Measurements from ENCODE around the gene PHLDB1. TPM values are rescaled to one million over a fixed set of nuclear protein-coding genes. Genes with fewer than 3 reads are reported as not detected.
A peak's percentile ranks its signal among the peaks of the same experiment; 100 is the strongest.

Gene PHLDB1
- polyA plus RNA-seq, 3 donors = 0.17 TPM; not detected in 2

DNA sequence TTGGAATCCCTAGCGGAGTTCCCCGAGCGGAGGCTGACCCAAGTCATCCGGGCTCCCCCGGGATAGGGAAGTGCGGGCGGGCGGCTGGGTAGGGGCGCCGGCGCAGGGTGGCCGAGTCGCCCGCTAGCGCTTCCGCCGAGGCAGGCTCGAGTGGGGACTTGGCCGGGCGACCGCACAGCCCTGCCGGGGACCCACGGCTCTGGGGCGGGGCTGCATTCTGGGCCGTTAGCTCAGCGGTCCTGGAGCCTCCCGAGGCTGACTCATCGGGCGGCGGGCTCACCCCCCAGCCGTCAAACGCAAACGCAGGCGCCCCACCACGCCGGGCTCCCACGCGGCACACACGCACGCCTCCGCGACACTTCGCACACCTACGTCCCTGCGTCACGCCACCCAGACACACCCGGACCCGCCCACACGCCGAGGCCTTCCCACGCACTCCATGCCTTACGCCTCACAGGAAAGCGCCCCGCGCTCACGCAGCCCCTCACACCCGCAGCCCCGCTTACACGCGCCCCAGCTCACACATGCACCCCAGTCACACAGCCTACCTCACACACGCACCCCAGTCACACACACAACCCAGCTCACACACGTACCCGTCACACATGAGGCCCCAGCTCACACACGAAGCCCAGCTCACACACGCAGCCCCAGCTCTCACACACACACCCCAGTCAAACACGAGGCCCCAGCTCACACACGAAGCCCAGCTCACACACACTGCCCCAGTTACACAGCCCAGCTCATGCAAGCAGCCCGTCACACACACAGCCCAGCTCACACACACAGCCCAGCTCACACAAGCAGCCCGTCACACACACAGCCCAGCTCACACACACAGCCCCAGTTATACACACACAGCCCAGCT, 1.2 kb downstream of the PHLDB1 start:
- Mint-ChIP-seq H3K9me3 (peaks cover 0 to 17% (median 12%) of the 10 kb centered on the region in 7 donors), H3K4me3 (peak overlapping the region; percentile 63 to 93), H3K4me1 (peaks cover 39% of the 10 kb centered on the region), H3K27ac (peak overlapping the region in 6 of 7 donors; percentile 4 to 92 (median 46)), H3K36me3 (peaks cover 9 to 14% of the 10 kb centered on the region in 2 donors), H3K27me3 (ENCODE audit: low read depth in 3 of 3) (peaks cover 64 to 82% (median 71%) of the 10 kb centered on the region in 3 donors)
- Histone ChIP-seq H3K4me3 (replicated peaks in 1 of 3; ENCODE audit: low read depth in 2 of 3, low read length in 3 of 3) (peak overlapping the region; percentile 28 to 72 (median 36)), H3K27ac (ENCODE audit: low read depth in 1 of 2, low read length in 2 of 2) (peak overlapping the region in 1 of 2 donors; percentile 38), H4K20me1 (ENCODE audit: insufficient read depth, low read length) (no peaks in the 10 kb centered on the region), H3K36me3 (replicated peaks in 1 of 2; ENCODE audit: control insufficient read depth in 1 of 2, insufficient read depth in 2 of 2, low read length in 2 of 2) (no peaks in the 10 kb centered on the region), H3K9me3 (replicated peaks in 1 of 2; ENCODE audit: control insufficient read depth in 1 of 2, insufficient read depth in 1 of 2, low read length in 2 of 2) (peaks cover 0 to 12% of the 10 kb centered on the region in 2 donors), H2AFZ (ENCODE audit: insufficient read depth, low read depth, low read length, poor library complexity, severe bottlenecking) (peak overlapping the region; percentile 68), H3K79me2 (ENCODE audit: insufficient read depth, low read length) (no peaks in the 10 kb centered on the region), H3K9ac (ENCODE audit: insufficient read depth, low read length, poor library complexity, severe bottlenecking) (peak overlapping the region; percentile 71), H3K4me2 (replicated peaks; ENCODE audit: extremely low read depth, low read length, poor library complexity, severe bottlenecking) (peak overlapping the region; percentile 81), H3K27me3 (ENCODE audit: control insufficient read depth in 2 of 2, insufficient read depth in 2 of 2, low read length in 2 of 2) (peaks cover 57 to 85% of the 10 kb centered on the region in 2 donors), H3K4me1 (ENCODE audit: control insufficient read depth in 1 of 2, insufficient read depth in 2 of 2, low read length in 2 of 2) (peaks cover 35% of the 10 kb centered on the region in 2 donors)
- TF ChIP-seq, protein P1, sequence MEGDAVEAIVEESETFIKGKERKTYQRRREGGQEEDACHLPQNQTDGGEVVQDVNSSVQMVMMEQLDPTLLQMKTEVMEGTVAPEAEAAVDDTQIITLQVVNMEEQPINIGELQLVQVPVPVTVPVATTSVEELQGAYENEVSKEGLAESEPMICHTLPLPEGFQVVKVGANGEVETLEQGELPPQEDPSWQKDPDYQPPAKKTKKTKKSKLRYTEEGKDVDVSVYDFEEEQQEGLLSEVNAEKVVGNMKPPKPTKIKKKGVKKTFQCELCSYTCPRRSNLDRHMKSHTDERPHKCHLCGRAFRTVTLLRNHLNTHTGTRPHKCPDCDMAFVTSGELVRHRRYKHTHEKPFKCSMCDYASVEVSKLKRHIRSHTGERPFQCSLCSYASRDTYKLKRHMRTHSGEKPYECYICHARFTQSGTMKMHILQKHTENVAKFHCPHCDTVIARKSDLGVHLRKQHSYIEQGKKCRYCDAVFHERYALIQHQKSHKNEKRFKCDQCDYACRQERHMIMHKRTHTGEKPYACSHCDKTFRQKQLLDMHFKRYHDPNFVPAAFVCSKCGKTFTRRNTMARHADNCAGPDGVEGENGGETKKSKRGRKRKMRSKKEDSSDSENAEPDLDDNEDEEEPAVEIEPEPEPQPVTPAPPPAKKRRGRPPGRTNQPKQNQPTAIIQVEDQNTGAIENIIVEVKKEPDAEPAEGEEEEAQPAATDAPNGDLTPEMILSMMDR (IDR thresholded peaks at IDR 0.05) = no peak
- WGBS (ENCODE audit: insufficient coverage) = 15% methylated on average over 69 of the region's 69 CpGs
- DNase-seq = peak; percentile 85 to 95 (median 86)
- intact Hi-C loops (cut with micrococcal nuclease) = no loop called here

DNA sequence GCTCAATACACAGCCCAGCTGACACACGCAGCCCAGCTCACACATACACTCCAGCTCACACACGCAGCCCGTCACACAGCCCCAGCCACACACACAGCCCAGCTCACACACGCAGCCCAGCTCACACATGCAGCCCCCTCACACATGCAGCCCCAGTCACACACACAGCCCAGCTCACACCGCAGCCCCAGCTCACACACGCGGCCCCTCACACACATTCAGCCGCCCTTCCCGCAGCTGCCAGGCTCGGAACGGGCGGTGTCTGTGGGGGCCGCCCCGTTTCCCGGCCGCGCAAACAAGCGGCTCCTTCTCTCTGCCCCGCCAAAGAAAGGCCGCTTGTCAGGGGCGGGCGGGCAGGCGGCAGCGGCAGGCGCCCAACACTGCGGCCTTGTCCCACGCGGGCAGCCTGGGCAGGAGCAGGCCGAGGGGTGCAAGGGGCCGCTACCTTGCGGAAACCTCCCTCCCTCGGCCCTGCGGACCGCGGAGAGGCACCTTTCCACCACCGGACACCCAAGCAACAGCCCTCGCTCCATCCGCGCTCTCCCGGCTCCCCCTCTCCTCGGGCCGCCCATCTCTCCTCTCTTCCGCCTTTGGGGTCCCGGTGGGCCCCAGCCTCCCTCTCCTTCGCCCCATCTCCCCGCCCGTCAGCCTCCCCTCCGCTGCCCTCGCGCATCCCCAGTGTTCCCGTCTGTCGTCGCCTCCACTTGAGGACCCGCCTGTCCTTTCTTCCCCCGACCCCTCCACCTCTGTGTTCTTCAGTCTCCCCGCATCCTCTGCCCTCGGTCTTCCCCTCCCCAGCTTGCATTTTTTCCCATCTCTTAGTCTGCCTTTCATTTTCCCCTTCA, 2.2 kb downstream of the PHLDB1 start:
- peaks cover 57 to 90% of the 10 kb centered on the region in 2 donors for H3K27me3 ChIP-seq (ENCODE audit: control insufficient read depth in 2 of 2, insufficient read depth in 2 of 2, low read length in 2 of 2)

More for the DNA sequence above, 2.2 kb downstream of the PHLDB1 start:
- Mint-ChIP-seq H3K36me3 (peaks cover 9 to 12% of the 10 kb centered on the region in 2 donors), H3K4me3 (peak overlapping the region; percentile 74 to 93), H3K9me3 (peaks cover 0 to 18% (median 12%) of the 10 kb centered on the region in 7 donors), H3K27me3 (ENCODE audit: low read depth in 3 of 3) (peaks cover 67 to 85% (median 72%) of the 10 kb centered on the region in 3 donors), H3K4me1 (peaks cover 39% of the 10 kb centered on the region), H3K27ac (peak overlapping the region in 4 of 7 donors; percentile 11 to 92 (median 74))
- H3K27ac ChIP-seq (ENCODE audit: low read depth in 1 of 2, low read length in 2 of 2) = no peak overlapping the region
- TF ChIP-seq, protein P1 (IDR thresholded peaks at IDR 0.05) = no peak
- peak in 1 of 3 donors; percentile 29 for DNase-seq
- peak overlapping the region in 2 of 3 experiments; percentile 14 to 68 for H3K4me3 ChIP-seq (replicated peaks in 1 of 3; ENCODE audit: low read depth in 2 of 3, low read length in 3 of 3)
- no peaks in the 10 kb centered on the region for H4K20me1 ChIP-seq (ENCODE audit: insufficient read depth, low read length)
- H3K9me3 ChIP-seq (replicated peaks in 1 of 2; ENCODE audit: control insufficient read depth in 1 of 2, insufficient read depth in 1 of 2, low read length in 2 of 2) = peaks cover 0 to 12% of the 10 kb centered on the region in 2 donors
- H3K4me2 ChIP-seq (replicated peaks; ENCODE audit: extremely low read depth, low read length, poor library complexity, severe bottlenecking) = peak overlapping the region; percentile 76
- H3K79me2 ChIP-seq (ENCODE audit: insufficient read depth, low read length) = no peaks in the 10 kb centered on the region
- no peaks in the 10 kb centered on the region for H3K36me3 ChIP-seq (replicated peaks in 1 of 2; ENCODE audit: control insufficient read depth in 1 of 2, insufficient read depth in 2 of 2, low read length in 2 of 2)
- peak overlapping the region; percentile 70 for H2AFZ ChIP-seq (ENCODE audit: insufficient read depth, low read depth, low read length, poor library complexity, severe bottlenecking)
- 8% methylated on average over 57 of the region's 57 CpGs for WGBS (ENCODE audit: insufficient coverage)
- intact Hi-C loops (cut with micrococcal nuclease) = no loop called here
- peak overlapping the region; percentile 71 for H3K9ac ChIP-seq (ENCODE audit: insufficient read depth, low read length, poor library complexity, severe bottlenecking)
- peaks cover 35% of the 10 kb centered on the region in 2 donors for H3K4me1 ChIP-seq (ENCODE audit: control insufficient read depth in 1 of 2, insufficient read depth in 2 of 2, low read length in 2 of 2)

Data from CD14-positive monocyte (primary cell).